Activated T-helper 1 cell treated with anti-CD3 and anti-CD28 coated beads, Interleukin-2, amount 50 U/mL, for 16 hours (primary cell): ENCODE data around the gene INF2.

Experiments used
- DNase-seq, 2 donors: peaks; one replicate each; pipeline ENCODE4 v3.0.0-alpha.2; 2020; ENCODE audit warnings: low read depth in 1 of 2, low spot score in 1 of 2

Gene INF2

DNA sequence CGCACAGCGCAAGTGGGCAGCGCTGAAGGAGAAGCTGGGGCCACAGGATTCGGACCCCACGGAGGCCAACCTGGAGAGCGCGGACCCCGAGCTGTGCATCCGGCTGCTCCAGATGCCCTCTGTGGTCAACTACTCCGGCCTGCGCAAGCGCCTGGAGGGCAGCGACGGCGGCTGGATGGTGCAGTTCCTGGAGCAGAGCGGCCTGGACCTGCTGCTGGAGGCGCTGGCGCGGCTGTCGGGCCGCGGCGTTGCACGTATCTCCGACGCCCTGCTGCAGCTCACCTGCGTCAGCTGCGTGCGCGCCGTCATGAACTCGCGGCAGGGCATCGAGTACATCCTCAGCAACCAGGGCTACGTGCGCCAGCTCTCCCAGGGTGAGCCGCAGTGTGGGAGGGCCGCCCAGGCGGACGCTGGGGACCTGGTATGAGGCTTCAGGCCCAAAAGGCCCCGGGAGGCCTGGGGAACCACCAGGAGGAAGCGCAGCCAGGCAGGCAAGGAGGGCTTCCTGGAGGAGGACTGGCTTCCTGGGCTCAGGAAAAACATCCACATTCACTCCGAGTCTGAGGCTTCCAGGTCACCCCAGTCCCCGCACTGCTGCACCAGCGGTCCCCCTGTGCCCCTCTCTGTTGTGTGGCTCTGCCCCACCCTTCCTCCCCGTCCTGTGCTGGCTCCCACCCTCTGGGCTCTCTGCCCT lies 12.1 kb downstream of the INF2 start:
- no peak for DNase-seq

DNA sequence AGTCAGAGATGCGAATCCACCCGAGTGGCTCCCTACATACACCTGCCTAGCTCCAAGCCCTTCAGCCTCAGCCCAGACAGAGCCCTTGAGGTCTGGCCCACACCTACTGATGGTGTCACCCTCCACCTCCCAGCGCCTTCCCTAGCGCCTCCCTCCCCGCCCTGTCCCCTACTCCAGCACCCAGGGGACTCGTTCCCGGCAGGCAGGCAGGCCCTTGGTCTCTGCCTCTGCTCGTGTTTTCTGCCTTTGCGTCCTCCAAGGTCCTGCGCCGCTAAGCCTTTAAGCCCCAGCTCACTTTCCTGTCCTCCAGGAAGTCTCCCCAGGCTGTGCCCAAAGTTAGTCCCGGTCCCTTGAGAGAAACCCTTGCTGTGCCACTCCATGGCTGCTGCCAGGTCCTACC lies 12.7 kb downstream of the INF2 start:
- no peak for DNase-seq

DNA sequence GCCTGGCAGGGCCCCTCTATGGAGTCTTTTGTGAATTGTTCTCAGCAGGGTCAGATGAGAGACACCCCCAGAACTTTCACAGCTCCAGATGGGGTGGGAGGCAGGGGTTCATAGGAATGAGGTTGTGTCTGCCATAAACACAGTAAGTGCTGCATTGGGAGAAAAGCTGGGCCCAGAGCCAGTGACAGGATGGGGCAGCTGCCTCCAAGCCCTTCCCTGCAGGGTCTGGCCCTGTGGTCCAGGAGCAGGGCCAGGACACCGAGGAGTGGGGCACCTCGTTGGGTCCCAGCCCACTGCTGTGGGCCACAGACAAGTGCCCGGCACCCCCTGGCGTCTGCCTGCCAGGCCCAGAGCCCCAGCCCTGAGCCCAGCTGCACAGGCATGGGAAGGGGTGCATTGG lies 13.3 kb downstream of the INF2 start:
- no peak for DNase-seq

DNA sequence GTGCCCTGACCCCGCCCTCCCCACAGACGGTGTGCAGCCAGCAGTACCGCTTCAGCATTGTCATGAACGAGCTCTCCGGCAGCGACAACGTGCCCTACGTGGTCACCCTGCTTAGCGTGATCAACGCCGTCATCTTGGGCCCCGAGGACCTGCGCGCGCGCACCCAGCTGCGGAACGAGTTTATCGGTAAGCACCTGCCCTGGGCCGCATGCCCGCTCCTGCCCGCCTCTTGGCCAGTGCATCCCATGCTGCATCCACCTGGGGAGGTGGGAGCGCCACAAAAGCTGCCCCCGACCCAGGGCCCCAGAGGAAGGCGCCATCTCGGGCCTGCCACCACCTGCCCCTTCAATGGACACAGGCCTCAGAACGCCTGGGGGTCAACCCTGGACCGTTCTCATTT lies 13.9 kb downstream of the INF2 start:
- no peak for DNase-seq

DNA sequence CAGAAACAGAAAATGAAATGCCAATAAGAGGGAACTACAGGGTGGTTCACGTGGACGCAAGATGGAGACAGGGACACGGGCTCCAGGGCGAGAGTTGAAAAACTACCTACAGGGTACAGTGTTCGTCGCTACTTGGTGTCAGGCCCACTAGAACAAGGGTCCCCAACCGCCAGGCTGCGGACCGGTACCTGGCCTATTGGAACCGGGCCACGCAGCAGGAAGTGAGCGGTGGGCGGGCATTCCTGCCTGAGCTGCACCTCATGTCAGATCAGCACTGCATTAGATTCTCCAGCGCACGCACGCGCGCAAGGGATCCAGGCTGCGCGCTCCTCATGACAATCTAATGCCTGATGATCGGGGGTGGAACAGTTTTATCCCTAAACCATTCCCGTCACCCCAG lies 14.8 kb downstream of the INF2 start:
- no peak for DNase-seq

DNA sequence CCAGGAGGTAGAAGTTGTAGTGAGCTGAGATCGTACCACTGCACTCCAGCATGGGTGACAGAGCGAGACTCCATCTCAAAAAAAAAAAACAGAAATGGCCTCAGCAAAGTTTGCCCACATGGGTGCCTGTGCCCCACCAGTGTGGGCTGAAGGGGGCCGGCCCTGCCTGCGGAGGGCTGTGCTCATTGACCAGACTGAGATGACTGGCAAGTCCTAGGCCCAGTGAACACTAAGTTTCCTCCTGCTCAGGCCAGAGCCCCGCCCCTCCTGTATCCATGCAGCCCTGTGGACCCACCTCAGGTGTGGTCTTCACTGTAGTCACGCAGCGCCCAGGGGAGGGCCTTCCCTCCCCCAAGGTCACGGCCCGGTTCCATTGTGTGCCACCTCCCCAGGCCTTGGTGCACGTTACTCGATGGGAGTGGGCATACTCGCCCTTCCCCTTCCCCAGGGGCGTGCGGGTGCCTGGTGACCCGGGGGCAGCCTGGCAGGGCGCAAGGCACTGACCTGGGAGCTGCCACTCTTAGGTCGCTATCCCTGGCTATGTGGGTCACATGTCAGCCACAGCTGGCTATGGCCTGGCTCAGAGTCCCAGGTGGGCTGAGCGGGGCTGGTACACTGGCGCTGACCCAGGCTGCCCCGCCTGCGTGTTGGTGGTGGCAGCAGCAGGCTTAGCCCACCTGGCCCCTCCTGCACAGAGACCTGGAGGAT lies 16.1 kb downstream of the INF2 start:
- DNase-seq = no peak

DNA sequence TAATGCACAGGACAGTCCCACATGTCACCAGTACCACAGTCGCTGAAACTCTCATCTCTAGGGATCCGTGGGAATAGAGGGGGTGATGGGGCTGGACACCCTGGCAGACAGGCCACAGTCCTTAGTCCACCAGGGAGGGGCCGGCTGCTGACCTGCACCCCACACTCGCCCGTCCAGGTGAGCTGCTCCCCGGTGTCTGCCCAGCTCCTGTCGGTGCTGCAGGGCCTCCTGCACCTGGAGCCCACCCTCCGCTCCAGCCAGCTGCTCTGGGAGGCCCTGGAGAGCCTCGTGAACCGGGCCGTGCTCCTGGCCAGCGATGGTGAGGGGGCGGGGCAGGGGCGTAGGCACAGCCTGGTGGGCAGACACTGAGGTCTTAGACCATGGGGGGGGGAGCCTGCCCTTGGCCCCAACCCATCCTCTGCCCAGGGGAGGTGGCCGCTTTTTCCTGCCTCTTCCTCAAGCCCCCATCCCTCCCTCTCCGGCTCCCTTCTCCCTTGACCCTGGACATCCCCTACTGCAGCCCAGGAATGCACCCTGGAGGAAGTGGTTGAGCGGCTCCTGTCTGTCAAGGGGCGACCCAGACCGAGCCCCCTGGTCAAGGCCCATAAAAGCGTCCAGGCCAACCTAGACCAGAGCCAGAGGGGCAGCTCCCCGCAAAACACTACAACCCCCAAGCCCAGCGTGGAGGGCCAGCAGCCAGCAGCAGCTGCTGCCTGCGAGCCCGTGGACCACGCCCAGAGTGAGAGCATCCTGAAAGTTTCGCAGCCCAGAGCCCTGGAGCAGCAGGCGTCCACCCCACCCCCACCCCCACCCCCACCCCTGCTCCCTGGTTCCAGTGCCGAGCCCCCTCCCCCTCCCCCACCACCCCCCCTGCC lies 17.6 kb downstream of the INF2 start:
- DNase-seq = no peak

DNA sequence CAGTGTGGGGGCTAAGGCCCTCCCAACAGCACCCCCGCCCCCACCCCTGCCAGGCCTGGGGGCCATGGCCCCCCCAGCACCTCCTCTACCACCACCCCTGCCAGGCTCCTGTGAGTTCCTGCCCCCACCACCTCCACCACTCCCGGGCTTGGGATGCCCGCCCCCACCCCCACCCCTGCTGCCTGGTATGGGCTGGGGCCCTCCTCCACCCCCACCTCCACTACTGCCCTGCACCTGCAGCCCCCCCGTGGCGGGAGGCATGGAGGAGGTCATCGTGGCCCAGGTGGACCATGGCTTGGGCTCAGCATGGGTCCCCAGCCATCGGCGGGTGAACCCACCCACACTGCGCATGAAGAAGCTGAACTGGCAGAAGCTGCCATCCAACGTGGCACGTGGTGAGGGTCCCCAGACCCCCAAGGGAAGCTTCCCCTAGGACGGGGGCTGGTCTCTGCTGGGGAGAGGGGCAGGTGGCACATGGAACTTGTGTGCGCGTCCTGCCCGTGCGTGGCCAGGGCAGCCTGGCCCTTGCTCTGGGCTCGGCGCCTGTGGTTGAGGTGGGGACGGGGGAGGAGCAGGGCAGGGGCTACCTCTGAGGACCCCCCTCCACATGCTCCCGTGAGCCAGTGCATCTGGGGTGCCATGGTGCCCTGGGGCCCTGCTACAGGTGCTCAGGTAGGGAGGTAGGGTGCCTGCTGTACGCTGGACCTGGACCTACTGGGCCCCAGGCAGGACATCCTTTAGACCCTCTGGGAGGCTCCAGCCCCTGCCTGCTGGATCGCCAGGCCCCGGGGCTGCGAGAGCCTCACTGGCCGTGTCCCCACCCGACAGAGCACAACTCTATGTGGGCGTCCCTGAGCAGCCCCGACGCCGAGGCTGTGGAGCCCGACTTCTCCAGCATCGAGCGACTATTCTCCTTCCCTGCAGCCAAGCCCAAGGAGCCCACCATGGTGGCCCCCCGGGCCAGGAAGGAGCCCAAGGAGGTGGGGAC lies 18.5 kb downstream of the INF2 start:
- DNase-seq = no peak

DNA sequence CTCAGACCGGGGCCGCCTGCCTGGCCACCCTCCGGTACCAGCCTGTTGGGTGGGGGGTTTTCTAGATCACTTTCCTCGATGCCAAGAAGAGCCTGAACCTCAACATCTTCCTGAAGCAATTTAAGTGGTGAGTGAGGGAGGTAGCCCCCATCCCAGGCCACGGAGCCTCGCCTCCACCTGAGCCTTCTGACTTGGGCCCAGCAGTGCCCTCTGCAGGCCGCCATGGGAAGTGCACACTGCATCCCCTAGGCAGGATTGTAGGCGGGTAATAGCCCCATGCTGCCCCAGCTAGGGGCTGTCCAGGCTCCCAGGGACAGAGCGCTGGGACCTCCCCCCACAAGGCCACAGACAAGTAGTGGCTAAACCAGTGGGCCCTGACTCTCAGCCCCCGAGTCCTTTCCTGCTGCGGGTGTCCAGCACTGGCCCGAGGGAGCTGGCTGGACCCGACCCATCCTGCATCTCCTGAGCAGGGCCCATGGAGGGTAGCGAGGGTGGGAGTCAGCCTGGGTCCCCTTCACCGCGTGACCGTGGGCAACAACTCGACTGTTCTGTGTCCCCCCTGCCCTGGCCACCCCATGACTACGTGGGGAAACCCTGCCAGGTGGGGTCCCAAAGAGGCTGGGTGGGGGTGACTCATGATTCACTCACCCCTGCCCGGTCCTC lies 19.3 kb downstream of the INF2 start:
- DNase-seq = peak; percentile 51 to 61

DNA sequence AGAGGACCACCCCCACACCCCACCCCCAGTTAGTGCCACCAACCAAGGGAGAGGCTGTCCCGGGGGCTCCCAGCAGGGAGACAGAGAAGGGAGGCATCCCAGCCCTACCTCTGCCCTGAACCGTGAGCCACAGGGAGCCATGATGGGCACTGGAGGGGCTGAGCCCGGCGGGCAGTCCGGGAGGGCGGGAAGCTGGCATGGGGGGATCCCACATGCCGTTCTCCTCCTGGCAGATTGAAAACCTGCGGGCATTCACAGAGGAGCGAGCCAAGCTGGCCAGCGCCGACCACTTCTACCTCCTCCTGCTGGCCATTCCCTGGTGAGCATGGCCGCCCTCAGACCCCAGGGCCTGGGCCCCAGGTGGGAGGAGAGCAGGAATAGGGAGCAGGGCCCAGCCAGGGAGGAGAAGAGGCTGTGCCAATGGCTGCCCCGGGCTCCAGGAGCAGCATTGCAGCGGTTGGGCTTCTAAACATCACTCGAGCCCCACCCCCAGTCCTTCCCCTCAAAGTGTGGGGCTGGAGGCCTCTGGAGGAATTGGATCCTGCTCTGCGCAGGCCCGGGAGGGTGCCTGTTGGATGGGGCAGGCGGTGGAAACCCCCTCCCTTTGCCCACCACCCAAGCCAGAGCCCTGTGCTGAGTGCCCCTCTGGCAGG lies 20.1 kb downstream of the INF2 start:
- no peak for DNase-seq

DNA sequence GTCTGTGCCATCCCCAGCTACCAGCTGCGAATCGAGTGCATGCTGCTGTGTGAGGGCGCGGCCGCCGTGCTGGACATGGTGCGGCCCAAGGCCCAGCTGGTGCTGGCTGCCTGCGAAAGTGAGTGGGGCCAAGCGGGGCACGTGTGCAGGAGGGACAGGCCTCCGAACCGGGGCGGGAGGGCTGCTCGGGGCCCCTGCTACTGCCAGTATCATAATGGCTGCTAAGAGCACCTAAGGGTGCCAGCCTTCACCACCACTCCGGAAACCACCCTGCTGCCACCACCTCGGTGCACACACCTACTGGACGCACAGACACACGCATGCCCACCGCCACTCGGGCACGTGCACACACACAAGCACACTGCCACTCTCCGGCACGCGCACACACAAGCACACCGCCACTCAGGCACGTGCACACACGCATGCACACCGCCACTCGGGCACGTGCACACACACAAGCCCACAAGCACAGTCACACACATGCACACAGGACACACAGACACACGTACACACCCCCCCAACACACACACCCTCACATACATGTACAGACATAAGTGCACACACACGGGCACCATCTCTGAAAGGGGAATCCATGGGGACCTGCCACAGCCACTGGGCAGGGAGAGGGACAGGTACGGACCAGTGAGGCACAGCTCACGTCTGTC lies 20.8 kb downstream of the INF2 start:
- no peak for DNase-seq

DNA sequence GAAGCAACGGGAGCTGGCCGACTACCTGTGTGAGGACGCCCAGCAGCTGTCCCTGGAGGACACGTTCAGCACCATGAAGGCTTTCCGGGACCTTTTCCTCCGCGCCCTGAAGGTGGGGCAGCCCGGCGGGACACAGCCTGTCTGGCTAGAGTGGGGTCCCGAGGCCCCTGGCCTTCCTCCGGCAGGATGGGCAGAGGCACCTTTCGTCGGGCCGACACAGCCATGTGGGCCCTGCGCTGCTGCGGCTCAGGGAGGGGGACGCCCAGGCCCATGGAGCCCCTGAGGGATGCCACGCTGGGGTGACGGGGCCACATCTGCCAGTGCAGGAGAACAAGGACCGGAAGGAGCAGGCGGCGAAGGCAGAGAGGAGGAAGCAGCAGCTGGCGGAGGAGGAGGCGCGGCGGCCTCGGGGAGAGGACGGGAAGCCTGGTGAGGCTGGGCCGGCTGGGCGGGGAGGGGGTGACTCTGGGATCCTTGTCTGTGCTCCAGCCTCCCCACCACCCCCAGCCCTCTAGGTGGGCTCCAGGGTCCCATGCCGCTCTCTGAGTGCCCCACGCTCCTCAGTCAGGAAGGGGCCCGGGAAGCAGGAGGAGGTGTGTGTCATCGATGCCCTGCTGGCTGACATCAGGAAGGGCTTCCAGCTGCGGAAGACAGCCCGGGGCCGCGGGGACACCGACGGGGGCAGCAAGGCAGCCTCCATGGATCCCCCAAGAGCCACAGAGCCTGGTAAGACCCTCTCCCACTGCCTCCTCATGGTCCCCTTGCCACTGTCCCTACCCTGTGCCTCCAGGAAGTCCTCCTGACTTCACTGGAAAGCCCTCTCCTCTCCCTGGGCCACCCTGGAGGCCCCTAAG lies 23.7 kb downstream of the INF2 start:
- no peak for DNase-seq

DNA sequence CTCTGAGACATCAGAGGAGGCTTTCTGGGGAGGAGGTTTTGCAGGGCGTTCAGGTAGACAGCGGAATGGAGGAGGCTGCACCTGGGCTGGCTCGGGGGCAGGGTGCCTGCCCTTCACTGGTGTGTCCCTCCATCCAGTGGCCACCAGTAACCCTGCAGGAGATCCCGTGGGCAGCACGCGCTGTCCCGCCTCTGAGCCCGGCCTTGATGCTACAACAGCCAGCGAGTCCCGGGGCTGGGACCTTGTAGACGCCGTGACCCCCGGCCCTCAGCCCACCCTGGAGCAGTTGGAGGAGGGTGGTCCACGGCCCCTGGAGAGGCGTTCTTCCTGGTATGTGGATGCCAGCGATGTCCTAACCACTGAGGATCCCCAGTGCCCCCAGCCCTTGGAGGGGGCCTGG lies 24.6 kb downstream of the INF2 start:
- no peak for DNase-seq

DNA sequence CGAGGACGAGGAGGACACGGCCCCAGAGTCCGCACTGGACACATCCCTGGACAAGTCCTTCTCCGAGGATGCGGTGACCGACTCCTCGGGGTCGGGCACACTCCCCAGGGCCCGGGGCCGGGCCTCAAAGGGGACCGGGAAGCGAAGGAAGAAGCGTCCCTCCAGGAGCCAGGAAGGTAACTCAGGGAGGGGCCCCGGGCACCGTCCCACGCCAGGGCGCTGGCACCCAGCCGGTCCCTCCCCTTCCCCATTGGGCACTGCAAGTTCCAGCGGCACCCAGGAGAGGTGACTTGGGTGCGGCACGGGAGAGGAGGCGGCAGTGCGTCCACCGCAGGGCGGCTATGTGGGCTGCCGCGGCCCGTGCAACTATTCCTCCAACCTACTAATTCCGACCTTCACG lies 25.3 kb downstream of the INF2 start:
- no peak for DNase-seq

DNA sequence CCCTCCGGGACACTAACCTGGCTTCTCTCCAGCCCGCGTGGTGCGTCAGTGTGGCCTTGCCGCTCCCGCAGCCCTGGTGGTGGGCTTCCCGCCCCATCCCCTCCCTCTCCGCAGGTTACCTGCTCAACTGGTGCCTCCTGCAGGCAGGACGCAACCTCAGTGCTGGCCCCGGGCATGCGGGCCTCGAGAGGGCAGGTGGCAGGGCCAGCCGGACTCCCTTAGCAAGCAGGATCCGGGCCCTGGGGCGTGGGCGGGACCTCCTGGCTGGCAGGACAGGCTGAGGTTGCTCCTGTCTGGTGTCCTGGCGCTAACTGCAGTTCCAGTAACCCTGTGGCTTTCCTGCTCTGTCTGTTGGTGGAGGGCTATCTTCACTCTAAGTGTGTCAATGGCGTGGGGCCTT lies 26.0 kb downstream of the INF2 start:
- DNase-seq = no peak

DNA sequence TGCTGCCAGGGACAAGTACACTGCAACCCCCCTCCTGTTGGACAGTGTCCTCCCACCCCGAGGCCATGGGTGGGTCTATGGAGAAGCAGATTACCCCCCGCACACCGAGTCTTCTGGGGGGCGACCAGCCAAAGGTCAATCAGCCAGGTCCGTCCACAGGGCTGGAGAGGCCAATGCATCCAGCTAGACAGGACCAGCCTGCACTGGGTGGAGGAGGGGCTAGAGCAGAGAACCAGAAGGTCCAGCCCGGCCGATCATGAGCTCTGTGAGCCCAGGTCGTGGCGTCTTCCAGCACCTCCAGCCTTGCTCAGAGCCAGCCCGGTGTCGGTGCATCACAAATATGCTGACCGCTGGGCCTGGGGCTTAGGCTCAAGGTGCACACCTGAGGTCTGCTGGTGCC lies 26.5 kb downstream of the INF2 start:
- DNase-seq = no peak

DNA sequence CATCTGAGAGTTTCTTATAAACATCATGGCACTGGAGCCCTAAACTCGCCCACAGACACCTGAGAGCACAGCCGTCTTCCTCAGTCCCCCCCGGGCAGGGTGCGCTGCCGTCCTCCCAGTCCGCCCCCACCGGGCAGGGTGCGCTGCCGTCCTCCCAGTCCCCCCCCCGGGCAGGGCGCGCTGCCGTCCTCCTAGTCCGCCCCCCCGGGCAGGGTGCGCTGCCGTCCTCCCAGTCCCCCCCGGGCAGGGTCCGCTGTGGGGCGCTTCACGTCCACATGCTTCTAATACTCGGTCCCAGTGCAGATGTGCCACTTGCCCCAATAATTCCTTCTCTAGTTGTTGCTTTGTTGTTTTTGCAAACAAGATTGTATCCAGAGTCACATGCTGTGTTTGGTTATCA lies 27.7 kb downstream of the INF2 start:
- no peak for DNase-seq

DNA sequence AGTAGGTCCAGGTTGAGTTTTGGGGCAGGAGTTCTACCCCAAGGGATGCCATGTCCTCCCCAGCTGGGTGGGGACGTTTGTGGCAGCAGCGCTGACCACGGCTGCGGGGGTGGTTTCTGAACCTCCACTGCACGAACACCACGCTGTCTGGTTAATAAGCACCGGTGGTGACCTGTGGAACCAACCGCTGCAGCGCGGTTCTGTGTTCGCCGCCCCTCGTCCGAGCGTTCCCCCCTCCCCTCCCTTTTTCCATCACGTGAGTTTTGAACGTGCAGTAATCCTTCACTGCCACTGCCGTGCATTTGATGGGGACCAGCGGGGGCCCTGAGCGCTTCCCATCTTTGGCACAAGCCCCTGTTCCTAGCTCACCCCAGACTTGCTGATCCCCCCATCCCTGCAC lies 28.2 kb downstream of the INF2 start:
- no peak for DNase-seq
